GM18909 (cell line): ENCODE data around the gene OXNAD1.

ENCODE experiments used
- ATAC-seq: cut with Tn5 transposase; IDR thresholded peaks from one replicate; pipeline ENCODE4 v1.9.1; 2021; ENCODE audit warnings: mild to moderate bottlenecking; ENCODE audit not compliant: unreplicated experiment, poor library complexity

OXNAD1 gene, protein sequence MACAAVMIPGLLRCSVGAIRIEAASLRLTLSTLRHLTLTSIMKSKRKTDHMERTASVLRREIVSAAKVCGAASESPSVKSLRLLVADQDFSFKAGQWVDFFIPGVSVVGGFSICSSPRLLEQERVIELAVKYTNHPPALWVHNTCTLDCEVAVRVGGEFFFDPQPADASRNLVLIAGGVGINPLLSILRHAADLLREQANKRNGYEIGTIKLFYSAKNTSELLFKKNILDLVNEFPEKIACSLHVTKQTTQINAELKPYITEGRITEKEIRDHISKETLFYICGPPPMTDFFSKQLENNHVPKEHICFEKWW

DNA sequence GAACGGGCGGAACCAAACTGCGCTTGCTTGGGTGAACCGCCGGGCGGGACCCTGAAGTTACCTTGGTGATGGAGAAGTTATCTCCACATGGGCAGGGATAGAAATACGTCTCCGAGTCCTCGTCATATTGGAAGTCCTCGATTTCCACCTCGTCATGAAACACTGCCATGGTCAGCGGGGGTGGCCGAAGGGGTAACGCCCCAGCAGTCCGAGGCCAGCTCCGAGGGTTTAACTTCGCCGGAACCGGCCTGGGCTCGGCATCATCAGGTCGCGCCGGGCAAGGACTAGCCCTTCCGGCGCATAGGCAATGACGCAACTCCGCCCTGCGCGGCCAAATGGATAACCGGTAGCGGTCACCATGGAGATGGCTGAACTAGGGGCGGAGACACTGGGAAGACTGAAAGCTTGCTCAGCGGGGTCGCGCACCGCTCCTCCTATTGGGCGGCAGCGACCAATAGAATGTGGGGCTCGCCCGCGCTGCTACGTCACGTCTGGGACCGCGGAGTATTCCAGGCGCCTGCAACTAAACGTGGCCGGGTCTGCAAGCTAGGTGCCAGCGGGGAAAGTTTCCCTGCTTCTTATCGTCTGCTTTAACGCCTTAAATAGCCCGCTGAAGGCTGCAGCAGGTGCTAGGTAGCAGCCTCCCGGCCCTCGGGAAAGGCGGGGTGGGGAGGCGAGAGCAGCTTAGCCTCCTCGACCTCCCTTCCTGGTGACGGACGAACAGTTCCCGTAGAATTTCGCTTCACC lies at the start of gene OXNAD1, which contains the start of gene DPH3:
Gene OXNAD1 (plus strand): TSS at position 505 of the 747 bp plus-strand sequence. CDS start 5,741 bp downstream, outside the sequence.
Gene DPH3 (minus strand): TSS at position 236 of the 747 bp plus-strand sequence. CDS start 67 bp downstream, at position 169.
- ATAC-seq = peak; percentile 99

- no peak for ATAC-seq
Observed at GRCh38 chr3:16216373-16216935, 48.6 kb upstream of the OXNAD1 start.

- no peak for ATAC-seq
Observed at GRCh38 chr3:16219777-16220176, 45.2 kb upstream of the OXNAD1 start.

DNA sequence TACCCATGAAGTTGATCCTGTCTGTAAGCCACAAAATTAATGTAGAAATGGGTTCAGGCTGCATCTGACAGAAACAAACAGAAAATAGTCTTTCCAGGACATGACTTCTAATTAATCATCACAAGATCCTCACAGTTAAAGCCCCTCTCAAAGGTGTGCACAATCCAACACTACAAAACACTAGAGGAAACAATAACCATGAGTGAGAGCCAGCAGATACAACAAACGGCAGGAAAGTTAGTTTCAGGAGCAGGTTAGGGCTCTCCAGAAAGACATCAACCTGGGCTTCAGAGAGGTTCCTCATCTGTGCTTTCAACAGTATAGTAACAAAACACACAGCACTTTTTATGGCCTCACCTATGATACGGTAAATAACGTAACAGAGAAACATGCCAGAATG lies 43.0 kb upstream of the OXNAD1 start:
- ATAC-seq = no peak

DNA sequence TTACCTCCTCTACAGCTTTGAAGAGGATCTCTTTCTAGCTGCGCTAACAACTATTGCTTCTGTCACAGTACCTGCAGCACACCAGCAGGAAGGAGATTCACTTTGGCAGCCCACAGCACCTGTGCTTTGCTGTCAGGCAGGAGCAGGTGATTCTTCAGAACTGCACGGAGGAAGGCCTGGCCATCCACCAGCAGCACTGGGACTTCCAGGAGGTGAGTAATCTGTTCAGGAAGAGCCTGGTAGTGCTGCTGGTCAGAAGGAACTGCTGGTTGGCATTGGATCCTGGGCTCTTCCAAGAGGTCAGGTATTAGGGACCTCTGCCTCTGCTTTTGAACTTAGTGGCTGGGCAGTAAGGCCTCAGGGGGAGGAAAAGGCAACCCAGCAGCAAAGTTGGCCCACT lies 42.5 kb upstream of the OXNAD1 start:
- no peak for ATAC-seq

- no peak for ATAC-seq
Observed at GRCh38 chr3:16224325-16224724, 40.7 kb upstream of the OXNAD1 start.

DNA sequence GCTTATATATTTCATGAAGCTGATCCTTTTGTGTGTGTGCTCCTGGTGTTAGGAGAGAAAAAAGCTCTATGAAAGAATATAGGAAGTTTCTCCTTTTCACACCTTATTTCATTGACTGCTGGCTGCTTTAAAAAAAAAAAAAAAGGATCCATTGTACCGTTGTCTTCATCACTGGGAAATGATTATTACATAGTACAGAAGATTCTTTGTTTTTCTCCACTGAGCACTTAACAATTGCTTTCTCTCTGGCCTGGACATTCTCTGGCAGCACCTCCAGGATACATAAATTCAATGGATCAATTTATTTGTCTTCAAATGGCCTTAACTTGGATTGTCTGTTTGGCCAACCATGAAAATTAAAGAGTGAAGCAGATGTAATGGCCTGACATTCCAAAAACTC lies 37.4 kb upstream of the OXNAD1 start:
- ATAC-seq = no peak

GRCh38 chr3:16229681-16230080 lies 35.3 kb upstream of the OXNAD1 start:
- no peak for ATAC-seq

DNA sequence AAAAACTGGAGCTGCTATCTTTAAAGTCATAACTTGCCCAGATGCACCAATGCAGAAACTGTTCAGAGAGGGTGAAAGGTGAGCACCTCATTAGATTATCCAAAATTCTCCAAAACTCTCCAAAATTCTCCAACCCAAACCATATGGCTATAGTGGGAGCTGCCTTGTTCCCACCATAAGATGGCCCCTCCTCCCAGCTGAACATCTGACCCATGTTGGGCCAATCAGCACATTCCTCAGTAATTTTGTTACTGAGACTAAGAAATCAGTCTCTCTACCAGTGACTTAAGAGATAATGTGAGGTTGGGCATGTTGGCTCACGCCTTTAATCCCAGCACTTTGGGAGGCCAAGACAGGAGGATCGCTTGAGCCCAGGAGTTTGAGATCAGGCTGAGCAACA lies 33.0 kb upstream of the OXNAD1 start:
- ATAC-seq = no peak

GRCh38 chr3:16233806-16234205 lies 31.2 kb upstream of the OXNAD1 start:
- ATAC-seq = no peak

DNA sequence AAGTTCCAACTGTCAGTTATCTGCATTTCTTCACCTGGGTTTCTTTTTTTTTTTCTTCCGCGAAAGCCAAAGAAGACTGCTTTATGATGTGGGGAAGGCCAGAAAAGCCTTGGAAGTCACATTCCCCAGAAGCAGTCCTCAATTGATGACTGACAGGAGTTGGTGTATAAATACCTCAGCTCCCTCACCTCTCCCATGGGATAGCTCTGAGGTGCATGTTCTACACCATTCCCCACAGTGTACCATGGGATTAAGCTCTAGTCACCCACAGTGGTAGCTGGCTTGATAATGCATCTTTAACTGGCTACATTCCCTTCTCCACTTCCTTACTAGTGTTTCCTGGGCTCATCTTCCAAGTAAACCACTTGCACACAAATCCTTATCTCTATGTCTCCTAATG lies 30.7 kb upstream of the OXNAD1 start:
- no peak for ATAC-seq

DNA sequence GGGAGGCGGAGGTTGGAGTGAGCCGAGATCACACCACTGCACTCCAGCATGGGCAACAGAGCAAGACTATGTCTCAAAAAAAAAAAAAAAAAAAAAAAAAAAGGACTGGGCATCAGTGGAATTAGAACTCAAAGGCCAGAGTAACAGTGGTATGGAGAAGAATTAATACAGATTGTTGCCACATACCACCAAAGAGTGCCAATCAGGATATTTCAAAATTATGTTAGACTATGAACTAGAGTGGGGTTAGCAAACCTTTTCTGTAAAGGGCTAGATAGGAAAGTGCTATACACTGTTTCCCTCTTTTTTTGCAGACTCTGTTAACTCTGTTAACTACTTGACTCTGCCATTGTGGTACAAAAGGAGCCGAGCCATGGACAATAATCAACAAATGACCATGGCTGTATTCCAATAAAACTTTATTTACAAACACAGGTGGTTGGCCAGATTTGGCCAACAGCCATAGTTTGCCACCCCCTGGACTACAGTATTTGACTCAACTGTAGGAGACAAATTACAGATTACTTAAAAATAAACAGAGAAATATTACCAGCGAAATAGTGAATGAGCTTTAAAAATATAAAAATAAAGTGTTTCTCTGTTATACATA lies 28.9 kb upstream of the OXNAD1 start:
- ATAC-seq = no peak

- no peak for ATAC-seq
Observed at GRCh38 chr3:16236856-16237393, 28.1 kb upstream of the OXNAD1 start.

- no peak for ATAC-seq
Observed at GRCh38 chr3:16239086-16239770, 25.8 kb upstream of the OXNAD1 start.

DNA sequence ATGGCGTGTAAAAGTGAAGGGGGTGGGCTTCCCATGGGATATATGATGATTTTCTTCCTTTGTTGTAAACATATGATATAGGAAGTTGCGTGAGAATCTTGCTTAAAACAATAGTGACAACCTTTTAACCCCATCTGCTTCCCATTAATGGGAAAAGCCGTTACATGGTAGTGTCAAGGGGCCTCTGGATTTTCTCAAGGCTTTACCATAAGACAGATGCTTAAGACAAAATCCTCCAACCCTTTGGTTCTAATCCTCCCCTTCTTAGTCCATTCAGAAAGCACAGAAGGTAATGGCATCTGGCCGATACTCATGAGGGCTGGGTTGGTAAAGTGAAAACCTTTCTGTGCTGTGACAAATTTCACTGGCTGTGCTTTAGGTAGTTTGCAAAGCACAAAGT lies 25.2 kb upstream of the OXNAD1 start:
- no peak for ATAC-seq

- ATAC-seq = no peak
Observed at GRCh38 chr3:16240229-16241023, 24.6 kb upstream of the OXNAD1 start.

- ATAC-seq = no peak
Observed at GRCh38 chr3:16241225-16241624, 23.8 kb upstream of the OXNAD1 start.

DNA sequence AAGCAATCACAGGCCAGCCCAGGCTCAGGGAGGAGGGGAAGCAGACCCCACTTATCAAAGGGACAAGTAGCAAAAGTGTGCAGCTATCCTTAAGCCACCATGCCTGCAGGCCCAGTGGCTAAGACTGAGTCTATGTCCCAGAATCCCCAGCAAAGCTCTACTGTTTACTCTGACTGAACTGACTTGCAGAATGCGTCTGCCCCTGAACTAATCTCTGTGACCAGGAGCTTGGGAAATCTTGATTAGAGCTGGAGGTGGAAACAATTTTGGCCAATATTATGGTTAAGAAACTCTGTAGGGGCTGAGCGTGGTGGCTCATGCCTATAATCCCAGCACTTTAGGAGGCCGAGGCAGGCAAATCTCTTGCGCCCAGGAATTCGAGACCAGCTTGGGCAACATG lies 22.8 kb upstream of the OXNAD1 start:
- ATAC-seq = no peak

DNA sequence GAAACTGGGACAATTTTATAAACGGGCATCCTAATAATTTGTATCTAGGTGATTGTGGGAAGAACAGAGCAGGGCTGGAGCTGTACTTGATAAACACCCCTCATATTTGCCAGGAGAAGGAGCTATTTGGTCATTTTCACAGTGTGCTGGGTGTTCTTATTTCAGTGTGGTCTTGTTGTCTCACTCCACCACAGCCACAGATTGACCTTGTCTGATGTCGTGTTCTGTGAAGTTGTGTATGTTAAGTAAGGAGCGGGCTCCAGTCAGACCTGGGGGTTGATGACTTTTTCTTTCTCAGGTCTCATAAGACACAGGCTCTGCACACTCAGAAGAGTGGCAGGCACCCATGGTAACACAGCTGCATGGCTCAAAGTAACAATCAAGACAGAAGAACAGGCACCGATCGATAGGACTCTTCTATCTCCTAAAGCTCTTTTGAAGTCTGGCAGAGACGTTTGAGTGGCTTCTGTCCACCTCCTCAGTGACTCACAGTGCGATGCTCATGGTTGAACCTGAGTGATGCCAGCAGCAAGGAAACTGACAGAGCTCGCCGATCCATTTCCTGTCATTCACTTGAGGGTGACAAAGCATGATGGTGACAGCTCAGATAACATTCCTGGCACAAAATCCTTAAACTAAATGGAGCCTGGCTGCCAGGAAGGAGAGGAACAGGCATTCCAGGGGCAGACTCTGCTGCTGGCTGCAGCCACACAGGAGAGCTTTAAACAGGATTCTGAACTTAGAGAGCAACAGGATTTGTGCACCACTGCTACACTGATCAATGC lies 21.1 kb upstream of the OXNAD1 start:
- ATAC-seq = no peak
